GM21576 (cell line): ENCODE results near the gene RTL5.

Source experiments
- ATAC-seq: cut with Tn5 transposase; IDR thresholded peaks from one replicate; pipeline ENCODE4 v1.9.1; 2021; ENCODE audit warnings: mild to moderate bottlenecking, moderate library complexity; ENCODE audit not compliant: unreplicated experiment

The RTL5 gene

DNA sequence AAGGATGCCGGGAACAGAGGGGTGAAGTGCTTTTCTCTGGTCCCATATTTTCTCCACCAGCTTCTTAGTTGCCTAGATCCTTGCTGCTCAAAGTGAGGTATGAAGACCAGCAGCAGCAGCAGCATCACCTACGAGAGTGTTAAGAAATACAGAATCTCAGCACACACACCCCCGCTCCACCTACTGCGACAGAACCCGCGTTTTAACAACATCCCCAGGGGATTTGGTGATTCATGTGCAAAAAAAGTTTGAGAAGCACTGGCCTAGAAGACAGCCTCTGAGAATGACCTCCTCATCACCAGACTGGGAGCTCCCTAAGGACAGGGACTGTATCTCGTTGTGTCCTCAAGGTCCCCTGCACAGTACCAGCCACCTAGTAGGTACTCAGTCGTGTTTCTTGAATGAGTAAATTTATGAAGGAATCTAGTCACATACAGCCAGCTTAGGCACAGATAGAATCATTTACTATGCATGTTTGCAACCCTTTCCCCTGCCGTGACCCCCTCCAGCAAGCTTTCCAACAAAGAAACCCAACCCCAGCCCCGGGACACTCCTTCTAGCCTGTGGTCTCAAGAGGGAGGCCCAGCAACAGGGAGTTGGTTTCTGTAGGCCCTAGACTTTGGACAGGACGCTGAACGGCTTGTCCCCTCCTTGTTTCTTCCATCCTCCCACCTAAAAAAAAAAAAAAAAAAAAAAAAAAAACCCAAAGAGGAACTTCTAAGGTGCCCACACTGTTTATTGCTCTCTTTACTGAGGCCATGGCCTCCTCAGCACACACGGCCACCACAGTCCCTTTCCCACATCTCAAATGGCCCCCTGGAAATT is 21.5 kb downstream of the RTL5 start:
- ATAC-seq = no peak

DNA sequence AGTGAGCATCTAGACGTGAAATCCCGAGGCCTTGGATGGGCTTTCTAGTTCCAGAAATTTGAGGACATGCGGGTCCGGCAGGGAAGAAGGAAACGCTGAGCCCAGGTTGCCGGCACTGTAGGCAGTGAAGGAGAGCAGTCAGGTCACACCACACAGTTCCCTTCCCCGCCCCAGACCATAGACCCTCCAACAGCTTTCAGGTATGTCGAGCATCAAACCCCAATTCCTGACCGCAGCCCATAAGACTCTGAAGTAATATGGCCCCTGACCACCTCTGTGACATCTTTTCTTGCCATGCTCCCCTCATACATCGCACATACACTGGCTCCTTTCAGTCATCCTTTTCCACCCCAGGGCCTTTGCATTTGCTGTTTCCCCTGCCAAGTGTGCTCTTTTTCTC is 23.0 kb downstream of the RTL5 start:
- no peak for ATAC-seq

DNA sequence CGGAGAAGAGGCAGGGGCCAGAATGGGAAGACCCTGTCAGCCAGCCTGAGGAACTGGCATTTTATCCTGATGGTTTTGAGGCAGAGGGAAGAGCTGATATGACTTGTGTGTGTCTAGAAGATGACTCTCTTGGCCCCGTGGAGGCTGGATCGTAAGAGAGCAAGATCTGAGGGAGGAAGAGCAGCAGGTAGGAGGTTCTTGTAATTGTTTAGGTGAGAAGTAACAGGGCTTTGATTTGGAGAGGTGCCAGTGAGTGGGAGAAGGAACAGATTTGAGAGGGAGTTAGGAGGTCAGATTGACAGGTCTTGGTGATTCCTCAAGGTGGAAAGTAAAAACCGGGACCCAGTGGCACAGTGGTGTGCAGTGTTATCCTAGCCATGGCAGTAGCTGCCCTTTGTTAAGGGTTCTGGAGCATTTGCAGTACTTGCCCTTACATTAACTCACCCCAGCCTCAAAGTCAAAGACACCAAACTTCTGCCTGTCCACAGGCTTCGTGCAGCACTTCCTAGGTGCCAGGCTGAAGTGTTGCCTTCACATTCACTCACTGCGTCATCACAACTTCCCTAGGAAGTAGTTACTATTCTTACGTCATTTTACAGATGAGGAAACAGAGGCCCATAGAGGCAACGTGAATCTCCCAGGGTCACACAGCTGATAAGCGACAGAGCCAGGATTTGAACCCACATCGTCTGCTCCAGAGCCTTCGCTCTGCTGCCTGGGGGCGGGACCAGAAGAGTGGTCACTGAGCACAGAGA is 23.7 kb downstream of the RTL5 start:
- no peak for ATAC-seq

DNA sequence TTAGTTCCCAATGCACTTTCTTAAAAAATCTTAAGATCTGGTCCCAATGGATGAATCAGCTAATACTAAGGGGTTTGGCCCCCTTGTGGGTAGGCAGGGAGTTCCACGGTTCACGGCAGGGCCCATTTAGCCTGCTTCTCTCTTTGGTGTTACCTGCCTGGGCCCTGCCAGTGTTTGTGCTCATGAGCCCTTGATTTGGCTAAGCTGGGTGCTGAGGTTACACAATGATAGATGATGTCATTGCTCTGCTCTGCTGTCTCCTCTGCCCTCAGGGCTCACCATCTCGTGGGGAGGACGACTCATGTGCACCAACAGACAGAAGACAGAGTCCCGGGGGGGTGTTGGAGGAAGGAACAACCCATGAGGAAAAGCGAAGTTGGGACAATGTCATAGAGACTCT is 24.4 kb downstream of the RTL5 start:
- no peak for ATAC-seq

DNA sequence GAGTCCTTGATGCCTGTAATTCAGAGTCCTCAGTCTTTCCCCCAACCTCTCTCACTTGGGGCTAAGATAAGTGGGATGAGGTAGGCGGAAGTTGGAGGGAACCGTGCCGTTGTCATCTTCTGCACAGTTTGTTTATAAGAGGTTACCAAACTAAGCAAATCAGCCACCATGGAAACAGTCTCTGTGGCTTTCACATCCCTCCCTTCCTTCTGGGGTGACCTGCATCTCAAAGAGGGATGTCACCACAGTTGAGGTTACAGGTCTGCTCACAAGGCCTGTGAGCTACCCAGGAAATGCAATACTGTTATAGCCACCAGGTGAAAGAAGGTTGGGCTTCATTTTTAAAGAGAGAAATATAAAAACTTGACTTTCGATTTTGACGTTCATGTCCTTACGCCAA is 26.3 kb downstream of the RTL5 start:
- ATAC-seq = peak; percentile 47

DNA sequence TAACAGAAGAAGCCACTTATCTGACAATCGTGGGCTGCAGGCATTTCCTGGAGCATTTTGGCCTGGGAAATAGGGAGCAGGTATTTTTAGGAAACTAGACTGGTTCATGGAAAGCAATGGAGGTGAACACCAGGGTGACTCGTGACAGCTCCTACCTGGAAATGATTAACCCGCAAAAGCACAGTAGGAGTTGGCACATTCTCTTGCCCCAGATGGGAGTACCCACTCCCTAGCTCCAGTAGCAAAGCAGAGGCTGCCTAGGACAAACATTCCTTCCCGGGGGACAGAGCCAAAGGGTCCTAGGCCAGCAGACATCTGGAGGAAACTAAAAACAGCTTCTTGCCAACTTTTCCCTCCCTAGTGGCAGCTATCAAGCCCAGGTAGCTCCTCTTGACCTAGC is 29.0 kb downstream of the RTL5 start:
- no peak for ATAC-seq

DNA sequence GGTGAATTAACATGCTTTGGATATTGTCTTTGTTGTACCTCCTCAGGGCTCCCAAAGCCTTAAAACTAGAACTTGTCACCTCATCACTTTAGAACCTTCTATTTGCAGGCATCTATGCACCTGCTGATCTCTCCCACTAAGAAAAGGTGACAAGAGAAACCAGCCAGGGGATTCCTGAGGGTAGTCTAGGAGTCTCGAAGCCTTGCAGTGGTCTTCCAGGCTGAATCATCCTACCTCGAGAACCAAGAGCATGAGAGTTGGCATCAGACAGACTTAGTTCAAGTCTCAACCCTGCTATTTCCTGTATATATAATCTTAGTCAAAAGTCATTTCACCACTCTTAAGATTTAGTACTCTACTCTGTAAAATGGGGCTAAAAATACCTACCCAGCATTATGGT is 29.6 kb downstream of the RTL5 start:
- ATAC-seq = no peak

DNA sequence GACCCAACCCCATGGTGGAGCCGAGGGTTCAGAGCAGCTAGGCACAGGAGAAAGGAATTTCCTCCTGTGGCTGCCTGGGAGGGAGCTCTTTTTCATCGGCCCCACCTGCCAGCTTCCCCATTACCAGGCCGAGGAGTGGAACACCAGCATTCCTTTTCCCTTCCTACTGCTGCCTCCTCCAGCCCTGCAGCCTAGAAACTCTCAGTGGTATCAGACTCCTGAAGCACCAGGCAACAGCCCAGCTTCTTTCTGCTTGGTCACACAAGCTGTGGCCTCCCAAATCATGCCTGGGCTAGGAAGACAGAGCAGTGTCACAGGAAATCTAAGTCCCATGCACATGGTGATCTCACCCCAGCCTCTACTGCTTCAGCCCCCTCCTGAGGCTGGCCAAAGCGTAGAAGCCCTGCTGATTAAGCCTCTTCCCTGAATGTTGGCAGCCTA is 30.1 kb downstream of the RTL5 start:
- no peak for ATAC-seq

DNA sequence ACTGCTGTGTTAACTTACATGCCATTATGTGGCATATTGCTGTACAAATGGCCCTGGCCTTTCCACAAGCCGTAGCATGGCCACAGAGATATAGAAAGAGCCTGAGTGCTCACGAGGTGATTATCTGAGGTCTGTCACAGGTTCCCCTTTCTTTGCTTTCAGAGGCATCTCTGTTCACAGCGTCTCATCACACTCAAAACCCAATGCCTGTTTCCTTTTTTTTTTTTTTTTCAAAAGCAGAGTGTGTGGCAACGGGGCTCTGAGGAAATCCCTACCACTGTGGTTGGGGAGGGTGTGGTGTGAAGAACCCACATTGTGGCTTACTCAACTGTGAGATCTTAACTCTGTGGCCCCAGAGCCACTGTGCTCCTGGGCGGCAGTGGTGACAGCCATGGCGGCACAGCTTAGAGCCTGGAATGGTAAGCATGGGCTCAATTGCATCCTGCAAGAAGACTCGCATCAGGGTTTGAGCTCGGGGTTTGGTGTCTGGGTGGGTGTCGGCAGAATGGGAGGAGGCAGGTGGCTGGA is 30.8 kb downstream of the RTL5 start:
- ATAC-seq = peak; percentile 81

DNA sequence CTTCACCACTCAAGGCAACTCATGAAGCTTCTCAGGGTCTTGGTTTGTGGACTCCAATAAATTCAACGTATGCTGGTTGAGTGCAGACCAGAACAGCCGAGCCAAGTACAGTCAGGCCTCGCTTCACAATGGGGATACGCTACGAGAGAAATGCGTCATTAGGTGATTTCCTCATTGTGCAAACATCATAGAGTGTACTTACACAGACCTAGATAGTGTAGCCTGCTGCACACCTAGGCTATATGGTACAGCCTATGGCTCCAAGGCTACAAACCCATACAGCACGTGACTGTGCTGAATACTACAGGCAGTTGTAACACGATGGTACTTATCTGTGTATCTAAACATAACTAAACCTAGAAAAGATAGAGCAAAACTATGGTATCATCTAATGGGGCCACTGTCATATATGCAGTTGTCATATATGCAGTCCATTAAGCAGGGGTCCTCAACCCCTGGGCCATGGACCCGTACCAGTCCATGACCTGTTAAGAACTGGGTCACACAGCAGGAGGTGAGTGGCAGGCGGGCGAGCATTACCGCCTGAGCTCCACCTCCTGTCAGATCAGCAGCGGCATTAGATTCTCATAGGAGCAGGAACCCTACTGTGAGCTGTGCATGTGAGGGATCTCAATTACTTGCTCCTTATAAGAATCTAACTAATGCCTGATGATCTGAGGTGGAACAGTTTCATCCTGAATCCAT is 31.5 kb downstream of the RTL5 start:
- ATAC-seq = no peak

DNA sequence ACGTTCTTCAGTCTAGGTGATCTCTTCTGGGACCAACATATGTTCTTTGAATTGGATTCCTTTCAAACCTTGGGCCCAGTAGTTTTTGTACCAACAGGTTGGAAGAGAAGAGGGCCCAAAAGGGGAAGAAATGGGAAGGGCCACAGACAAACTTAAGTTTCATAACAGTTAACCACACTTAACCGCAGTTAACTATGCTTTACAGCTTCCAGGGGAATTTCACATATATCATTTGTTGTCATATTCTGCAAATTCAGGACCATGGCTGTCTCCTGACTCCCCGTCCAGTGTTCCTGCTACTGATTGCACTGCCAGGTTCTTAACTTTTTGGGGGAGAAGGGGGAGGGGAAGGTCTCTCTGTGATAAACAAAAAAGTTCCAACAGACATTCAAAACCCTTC is 34.6 kb downstream of the RTL5 start:
- no peak for ATAC-seq

DNA sequence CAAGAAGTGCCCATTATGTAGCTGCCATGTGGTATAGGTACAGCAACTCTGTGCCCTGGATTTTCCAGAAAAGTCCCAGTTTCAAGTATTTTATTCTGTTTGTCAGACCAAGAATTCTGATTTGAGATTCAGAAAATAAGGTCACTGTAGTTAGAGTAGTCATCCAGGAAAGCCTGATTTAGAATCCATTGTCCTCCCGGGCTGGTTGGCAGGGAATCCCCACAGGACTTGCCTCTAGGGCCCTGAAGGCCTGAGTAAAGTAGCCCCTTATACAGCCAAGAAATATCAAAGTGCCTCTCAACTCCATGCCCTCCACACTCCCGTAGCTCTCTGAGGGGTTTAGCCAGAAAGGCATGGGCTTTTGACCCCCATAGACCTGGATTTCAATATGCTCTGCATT is 36.3 kb downstream of the RTL5 start:
- no peak for ATAC-seq

DNA sequence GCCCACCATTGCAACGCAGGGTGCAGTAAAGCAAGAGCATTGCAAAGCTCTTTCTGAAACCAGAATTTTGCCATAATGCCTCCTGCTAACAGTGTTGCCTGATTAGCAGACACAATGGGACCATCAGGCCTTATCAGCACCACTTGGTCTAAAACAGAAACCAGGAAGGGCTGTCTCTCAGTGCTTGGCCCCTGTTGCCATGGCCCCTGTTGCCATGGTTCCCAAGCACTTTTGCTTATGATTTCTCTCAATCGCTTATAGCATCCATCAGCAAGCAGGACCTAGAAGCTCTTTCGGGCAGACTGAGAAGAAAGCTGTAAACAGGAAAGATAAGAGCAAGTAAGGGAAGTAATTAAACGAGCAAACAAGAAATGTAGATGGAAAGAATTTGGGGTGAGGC is 36.8 kb downstream of the RTL5 start:
- peak; percentile 86 for ATAC-seq

DNA sequence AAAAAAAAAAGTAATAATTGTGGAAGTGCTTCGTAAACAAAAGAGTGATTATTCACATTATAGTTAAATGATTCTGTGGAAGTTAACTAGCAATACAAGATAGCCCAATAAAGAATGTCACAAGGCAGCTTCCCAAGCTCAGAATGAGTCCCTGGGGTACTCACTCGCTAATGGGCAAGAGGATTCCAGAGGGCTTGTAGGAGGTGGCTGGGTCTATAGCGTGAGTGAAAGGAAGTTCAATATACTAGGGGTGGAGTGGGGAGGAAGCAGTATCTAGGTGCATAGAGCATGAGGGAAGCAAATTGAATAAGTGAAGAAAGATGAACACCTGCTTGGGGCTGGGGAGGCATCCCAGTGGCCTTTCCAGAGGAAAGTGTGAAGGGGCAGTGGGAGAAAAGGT is 42.5 kb downstream of the RTL5 start:
- ATAC-seq = no peak

DNA sequence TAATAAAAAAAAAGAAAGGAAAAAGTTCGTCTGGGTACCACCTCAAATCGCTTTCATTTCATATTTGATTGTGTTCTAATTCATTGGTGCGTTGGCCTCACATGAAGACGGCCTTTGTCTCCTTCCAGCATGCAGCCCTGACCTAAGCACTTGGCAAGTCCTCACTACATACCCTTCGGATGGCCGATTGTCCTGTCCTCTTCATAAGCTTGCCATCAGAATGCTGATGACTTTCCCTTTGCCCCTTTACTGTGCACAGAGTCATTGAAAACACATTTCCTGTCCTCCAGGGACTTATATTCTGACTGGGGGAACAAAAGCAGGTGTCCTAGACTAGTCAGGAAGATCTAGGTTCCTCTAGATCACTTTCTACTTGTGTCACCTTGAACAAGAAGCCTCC is 43.0 kb downstream of the RTL5 start:
- no peak for ATAC-seq

DNA sequence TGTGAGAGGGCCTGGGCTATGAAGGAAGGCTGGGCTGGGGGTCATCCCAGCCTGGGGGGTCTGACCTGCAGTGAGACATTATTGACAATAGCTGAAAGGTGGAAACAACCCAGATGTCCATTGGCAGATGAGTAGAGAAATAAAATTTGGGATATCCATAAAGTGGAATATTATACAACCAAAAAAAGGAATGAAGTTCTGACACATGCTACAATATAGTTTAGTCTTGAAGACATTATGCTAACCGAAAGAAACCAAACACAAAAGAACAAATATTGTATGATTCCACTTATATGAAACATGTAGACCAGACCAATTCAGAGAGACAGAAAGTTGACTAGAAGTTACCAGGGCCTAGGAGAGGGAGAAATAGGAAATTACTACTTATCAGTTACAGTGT is 44.7 kb downstream of the RTL5 start:
- ATAC-seq = no peak

DNA sequence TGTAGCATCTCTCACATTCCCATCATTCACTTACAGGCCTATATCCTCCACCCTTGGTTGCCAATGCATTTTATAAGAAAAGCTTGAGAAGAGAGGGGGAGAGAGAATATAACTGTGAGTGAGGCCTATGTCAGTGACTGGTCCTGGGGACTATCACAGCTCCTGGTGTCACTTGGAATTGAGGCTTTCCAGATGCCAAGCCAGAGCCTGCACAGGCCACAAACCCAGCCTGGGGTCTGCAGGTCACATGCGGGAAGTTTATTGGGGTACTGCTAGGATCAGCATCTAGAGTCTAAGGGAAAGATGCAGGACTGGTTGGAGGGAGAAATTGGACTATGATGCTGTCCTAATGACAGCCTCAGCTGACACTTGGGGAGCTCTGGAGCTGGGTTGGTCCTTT is 47.6 kb downstream of the RTL5 start:
- ATAC-seq = no peak

DNA sequence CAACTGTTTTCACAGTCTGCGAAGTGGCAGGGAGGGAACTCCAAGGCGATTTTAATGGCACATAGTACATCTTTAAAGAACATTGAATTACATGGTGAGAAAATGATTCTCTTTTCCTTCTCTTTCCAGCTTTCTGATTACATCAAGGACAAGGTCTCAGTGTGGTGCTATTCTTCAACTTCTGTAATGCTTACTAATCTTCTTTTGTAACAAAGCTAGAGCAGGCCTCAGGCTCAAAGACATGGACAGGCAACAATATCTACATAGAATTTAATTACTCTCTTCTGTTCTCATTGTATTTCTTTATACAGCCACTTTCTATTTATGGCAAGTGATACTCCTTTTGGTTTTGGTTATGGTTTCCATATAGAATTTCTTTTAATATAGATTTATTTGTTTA is 48.4 kb downstream of the RTL5 start:
- no peak for ATAC-seq

DNA sequence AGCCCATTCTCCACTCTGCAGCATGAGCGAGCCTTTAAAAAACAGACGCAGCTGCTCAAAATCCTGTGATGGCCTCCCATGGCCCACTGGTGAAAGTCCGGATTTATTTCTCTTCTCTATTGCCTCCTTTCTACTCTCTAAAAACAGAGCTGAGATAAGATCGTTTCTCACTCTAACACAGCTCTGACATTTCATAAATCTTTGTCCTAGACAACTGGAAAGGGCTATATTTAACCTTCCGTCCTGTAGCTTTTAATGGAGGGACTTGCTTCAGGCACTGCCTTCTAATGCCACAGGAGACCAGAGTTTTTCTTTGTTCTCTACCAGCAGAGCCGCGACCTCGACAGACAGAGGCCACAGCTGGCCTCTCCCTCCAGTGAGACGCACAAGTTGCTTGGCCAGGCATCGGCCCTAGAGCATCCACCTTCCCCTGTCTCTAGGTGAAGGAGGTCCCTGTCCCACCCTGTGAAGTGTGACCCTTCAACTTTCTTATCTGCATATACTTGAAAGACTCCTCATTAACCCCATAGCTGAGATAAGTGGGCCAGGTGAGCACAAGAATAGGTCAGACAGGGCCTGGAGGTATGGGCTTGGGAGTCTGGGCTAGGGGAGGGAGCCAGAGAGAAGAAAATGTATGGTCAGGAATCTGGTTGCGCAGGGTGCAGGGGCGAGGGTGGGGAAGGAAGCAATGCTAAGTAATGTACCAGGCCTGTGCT is 50.0 kb downstream of the RTL5 start:
- no peak for ATAC-seq

DNA sequence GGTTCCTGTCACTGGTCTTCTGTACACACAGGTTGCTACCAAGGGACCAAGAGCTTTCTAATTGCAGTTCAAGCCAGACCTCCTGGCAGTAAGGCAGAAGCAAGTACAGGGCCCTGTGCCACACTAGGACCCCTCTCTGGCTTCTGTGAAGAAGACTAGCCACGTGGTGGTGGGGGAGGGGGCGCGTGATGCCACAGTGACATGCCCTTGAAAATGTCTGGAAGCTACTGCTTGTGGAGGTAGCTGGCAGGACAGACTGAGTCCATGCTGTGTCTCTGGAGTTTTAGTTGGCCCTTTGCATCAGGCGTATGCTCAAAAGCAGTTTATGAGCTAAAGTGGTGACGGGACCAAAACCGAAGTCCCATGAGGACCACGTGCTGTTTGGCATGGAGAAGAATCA is 50.9 kb downstream of the RTL5 start:
- ATAC-seq = no peak

DNA sequence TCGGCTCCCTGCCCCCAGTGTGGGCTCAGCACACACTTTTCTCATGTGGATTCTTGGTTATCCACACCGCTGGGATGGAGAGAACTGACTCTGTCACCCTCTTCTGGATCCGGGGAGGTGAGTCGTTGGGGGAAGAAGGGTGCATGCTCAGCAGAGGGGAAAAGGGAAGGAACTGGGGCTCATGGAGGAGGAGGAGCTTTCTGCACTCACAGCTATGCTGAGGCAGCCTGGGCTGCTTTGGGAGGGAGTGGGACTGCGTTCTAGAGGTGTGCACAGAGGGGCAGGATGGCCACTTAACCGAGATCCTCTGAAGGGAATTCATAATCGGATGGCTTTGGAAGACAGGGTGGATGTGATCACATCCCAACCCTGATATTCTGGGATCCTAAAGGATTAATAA is 51.6 kb downstream of the RTL5 start:
- no peak for ATAC-seq
